Inferior parietal cortex (tissue), 1 donor: ENCODE measurements around the gene POLDIP3.

ENCODE experiments used
- DNase-seq: peaks from one replicate; pipeline ENCODE4 v3.0.0-alpha.2; 2016; ENCODE audit errors: extremely low spot score

POLDIP3 gene, protein sequence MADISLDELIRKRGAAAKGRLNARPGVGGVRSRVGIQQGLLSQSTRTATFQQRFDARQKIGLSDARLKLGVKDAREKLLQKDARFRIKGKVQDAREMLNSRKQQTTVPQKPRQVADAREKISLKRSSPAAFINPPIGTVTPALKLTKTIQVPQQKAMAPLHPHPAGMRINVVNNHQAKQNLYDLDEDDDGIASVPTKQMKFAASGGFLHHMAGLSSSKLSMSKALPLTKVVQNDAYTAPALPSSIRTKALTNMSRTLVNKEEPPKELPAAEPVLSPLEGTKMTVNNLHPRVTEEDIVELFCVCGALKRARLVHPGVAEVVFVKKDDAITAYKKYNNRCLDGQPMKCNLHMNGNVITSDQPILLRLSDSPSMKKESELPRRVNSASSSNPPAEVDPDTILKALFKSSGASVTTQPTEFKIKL

DNA sequence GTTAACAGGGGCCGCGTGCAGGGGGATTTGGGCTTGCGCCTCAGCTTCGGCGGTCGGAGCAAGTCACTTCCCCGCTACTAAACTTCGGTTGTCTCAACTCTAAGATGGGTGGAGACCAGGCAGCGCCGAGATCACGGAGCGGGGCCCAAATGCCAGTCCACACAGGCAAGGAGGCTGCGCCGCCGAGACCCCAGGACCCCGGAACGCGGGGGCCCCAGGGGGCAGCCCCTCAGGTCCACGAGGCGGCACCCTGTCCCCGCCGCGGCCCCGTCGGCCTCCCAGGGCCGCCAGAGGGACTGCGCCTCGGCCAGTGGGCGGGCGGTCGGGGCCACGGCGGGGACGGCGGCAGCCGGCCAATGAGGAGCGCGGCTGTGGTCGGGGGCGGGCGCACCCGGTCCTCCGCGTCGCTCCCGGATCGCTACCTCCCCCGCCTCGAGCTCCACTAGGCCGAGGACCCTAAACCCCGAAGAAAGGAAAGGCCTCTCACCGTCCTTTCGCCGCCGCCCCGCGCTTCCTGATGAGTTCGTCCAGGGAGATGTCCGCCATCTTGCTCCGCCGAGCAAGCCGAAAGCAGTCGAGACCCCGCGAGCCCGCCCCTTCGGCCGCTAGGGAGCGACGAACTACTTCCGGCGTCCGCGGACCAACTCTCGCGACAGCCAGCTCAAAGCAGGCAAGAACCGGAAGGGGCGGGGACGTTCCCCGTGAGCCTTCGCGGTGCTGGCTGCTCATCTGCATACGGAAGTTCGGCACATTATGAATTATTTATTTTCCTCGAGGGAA lies at the start of gene POLDIP3:
Gene POLDIP3, minus strand, starts transcription at position 572 of the 780 bp plus-strand sequence. Its CDS starts 26 bp downstream, at position 546.
- peak; percentile 97 for DNase-seq

DNA sequence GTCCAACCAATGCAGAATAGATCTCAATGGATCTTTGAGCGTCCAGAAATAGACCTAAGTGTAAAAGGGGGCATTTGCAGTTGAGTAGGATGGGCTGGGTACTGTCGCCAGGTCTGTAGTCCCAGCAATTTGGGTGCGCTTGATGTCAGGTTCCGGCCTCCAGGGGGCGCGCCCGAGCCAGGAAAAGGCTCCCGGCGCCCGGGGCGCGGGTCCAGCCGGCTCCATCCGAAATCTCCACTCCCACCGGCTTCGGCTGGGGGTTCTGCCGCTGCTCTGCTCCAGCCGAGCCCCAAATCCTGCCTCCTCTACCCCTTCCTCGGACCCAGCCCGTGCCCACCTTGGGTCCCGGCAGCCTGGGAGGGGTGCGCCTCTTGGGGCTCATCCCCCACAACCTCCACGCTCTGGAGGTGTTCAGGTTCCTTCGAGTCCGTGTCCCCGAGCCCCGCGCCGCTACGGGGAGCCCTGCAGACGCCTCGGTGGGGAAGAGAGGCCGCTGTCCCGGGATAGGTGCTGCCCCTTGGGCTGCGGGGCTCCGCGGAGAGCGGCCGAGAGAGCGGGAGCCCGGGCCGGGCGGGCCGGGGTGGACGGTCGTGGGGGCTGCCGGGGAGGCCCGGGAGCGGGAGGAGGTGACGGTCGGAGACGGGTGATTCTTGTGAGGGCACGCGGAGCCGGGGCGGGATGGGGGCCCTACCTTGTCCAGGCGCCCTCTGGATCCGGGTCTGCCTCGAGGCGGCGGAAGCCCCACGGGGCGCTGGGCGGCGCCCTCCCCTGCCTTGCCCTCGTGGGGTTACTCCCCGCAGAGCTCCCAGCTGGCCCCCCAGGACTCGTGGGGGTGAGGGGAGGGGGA lies 47.5 kb upstream of the POLDIP3 start:
- peak; percentile 80 for DNase-seq

DNA sequence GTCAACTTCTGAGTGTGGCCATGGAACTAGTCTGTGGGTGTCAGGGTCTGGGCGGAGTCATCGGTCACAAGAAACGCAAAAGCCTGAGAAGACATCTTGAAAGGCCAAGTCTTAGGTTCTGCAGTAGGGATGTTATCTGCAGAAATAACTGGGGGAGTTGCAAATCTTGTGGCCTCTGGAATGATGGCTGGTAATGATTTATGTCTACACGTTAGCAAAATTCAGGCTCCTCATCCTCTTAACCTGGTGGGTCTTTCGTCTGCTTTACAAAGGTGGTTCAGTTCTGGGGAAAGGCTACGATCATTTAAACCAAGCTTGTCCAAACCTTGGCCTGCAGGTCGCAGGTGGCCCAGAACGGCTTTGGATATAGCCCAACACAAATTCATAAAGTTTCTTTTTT lies 41.9 kb upstream of the POLDIP3 start:
- no peak for DNase-seq

DNA sequence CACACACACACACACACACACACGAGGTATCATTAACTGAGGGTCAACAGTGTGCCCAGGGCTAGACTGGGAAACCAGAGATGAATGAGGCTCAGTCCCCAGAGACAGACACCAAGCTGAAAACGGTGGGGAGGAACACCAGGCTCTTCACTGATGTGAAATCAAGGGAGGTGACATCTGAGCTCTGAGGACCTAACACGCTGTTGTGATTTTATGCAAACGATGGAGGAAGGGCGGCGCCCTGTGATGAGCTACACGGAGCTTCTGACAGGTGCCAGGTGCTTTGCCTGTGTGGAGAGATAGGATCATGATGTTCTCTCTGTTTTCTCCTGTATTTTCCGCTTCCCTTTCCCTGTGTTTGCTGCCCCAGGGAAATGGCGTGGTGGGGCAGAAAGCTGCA lies 41.0 kb upstream of the POLDIP3 start:
- DNase-seq, result no peak

DNA sequence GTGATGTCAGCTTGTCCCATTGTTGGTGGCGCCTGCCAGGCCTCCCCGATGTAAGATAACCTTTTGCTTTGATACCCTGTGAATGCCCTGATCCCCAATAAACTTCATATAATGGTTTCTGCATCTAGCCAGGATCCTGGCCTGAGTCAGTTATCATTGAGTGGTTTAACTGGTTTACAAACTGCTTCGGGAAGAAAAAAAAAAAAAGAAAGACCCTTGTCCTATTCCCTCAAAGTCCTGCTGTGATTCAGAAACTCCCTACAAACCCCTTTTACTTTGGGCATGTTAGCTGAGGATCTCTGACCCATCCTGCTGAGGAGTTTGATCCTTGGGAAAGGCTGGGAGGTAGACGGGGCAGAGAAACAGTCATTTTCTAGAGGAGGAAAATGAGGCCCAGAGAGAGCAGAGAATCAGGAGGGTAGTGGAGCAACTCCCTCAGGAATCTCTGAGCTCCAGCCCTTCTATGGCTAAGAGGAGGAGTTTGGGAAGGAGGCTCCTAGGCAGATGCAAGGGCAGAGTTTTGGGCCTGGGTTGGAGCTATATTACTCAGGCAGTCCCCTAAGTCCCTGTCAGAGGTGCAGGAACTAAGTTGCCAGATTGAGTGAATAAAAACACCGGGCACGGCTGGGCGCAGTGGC lies 39.9 kb upstream of the POLDIP3 start:
- no peak for DNase-seq

DNA sequence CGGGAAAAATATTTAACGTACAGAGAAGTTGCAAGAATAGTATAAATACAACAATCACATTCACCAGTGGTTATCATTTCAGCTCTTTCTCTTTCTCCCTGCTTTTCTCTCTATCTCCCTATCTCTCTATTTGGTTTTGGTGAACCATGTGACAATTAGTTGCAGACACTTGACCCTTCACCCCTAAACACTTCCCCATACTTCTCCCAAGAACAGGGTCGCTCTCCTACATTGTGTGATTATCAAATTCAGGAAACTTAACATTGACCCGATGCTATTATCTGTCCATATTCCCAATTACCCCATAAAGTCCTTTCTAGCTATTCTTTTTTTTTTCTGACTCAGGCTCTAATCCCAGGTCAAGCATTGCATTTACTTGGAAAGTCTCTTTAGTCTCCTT lies 39.3 kb upstream of the POLDIP3 start:
- no peak for DNase-seq

DNA sequence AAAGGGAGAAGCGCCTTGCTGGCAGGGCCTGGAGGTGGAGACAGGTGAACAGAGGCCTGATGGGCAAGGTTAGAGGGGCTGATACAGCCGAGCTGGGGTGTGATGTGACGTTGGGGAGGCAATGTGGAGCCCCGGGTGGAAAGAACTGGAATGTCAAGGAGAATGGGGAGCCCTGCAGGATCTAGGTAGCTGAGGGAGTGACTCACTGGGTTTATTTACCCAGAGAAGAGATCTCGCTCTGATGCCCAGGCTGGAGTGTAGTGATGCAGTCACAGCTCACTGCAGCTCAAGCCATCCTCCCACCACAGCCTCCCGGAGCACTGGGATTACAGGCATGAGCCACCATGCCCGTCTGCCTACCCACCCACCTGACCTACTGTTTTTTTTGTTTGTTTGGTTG lies 36.5 kb upstream of the POLDIP3 start:
- no peak for DNase-seq

DNA sequence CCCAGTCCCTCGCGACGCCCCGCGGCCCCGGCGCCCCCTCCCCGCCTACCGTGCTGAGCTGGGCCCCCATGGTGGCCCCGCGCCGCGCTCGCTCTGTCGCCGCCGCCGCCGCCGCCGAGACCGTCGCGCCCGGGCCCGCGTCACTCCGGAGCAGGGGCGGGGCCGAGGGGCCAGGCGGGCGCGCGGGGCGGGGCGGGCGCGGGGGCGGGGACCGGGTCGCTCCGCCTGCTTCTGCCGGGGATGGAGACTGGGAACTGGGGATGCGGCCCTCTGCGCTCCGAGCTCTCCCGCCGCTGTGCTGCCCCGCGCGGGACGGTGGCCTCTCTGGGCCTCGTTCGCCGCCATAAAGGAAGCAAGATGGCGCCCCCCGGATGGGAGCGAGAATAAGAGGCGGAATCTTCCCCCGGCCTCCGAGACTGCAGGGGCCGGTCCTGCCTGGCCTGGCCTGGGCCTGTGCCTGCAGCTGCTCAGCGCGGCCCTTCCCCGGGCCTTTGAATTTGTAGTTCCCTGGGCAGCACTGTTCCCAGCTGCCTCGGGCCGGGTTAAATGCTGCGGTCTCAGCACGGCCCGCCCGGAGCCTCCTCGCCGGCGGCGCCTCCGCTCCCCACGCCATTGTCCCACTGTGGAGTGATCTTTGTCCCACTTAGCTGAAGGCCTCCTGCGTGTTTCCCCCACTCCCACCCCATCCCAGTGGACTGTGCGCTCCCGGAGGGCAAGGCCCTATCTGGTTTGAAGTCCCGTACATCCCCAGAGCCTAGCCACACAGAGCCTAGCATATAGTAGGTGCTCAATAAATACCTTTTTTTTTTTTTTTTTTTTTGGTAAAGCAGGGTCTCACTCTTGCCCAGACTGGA lies 34.8 kb upstream of the POLDIP3 start, which contains the start of gene CYB5R3:
Gene CYB5R3, minus strand, starts transcription at position 147 of the 854 bp plus-strand sequence. Its CDS starts 77 bp downstream, at position 70.
- DNase-seq, result peak; percentile 55

DNA sequence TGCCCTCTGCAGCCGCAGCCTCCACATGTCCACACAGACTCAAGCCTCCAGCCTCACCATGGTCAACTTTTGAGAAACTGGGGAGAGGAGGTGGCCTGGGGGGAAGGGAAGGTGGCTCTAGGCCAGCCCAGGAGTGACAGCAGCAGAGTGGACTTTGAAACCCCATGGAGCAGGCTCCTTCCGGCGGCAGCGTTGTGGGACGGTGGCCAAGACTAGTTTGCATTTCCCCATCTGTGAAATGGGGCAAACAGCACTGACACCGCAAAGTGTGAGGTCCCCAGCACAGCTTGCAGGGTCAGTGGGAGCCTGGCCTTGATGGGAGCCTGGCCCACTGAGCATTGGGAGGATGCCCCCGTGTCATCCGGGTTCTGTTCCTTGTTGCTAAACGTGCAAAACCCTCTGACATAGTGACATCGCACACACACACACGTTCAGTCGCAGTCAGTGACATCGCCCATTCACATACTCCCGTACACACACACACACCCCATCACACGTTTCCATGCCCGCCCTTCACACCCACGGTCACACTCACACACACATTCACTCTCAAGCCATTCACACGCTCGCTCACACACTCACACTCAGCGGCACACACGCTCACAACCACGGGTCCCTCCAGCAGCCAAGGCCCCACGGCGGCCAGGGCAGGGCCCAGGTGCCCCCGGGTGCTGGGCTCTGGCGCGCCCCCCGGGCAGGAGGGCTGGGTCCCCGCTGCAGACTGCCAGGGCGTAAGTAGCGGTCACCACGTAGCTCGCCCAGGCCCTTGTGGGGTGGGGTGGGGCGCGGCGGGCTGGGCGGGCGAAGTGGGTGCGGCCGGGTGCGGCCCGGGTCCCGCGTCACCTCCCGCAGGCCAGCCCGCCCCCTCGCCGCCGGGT lies 33.9 kb upstream of the POLDIP3 start:
- DNase-seq, result no peak

DNA sequence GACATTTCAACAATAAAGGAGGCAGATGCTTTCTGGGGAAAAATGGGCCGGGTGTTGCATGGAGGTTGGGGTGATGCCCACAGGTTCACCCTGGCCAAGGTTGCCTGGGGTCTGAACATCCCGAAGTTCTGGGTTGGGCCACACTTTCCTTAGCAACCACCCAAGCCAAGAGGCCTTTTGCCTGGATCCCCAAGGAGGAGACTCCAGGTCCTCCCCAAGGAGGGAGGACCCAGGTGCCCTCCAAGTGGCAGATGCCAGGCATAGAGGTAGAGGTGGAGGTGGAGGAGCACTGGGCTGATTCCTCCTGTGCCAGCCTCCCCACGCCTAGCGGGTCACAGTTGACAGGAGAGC lies 33.3 kb upstream of the POLDIP3 start:
- DNase-seq, result no peak

DNA sequence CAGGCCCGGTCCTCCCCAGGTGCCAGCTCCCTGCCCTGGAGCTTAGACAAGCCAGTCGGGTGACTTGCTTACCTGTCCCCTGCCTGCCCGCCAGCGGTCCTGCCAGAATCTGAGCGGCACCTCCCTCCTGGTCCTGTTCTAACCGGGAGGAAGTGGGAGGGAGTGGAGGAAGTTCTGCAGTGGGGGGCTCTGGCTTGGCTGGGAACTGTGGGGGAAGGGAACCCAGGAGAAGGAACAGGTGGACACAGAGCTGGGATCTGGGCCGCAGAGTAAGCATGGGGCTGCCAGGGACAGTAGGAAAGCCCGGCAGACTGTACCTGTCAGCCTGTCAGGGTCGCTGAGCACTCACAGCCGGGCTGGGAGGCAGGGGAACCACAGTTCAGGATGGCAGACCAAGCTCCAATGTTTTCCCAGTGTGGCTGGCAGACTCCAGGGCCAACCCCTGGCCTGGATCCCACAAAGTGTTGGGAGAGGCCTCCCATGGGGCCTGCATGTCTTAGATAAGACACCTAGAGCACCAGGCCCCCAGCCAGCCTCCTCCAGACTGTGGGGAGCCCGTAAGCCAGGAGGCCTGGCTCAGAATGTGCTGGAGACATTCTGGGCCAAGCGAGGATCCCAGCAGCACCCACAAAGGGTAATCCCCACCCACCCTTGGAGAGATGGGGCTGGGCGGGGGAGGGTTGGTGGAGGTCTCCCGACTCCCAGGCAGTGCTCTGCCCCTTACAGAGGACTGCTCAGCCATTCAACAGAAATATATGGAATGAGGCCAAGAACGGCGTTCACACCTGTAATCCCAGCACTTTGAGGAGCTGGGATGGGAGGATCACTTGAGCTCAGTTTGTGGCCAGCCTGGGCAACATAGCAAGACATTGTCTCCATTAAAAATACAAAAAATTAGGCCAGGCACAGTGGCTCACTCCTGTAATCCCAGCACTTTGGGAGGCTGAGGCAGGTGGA lies 32.2 kb upstream of the POLDIP3 start:
- DNase-seq, result no peak

DNA sequence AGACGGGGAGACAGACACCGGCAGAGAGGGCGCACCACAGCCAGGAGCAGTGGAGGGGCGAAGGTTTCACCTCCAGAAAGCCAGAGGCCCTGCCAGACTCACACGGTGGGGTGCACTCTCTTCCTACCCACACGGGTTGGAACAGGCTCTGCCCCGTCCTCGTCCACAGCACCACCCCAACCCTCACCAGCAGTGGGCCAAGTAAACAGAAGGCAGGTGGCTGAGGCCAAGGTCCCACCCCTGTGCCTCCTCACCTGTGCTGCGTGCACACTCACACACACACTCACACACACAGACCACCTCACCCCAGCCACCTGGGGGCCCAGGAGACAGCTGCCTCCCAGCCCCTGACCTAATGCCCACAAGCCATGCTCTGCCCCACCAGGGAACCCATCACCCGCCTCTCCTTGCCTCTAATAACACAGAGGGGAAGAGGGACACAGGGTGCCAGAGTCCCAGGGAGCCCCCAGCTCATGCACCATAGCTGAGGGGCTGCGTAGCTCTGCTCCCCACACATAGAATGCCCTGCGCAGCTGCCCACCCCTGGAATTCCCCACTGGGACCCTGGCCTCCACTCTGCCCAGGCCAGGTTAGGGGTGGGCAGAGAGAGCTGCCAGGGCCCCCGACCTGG lies 31.4 kb upstream of the POLDIP3 start:
- no peak for DNase-seq

DNA sequence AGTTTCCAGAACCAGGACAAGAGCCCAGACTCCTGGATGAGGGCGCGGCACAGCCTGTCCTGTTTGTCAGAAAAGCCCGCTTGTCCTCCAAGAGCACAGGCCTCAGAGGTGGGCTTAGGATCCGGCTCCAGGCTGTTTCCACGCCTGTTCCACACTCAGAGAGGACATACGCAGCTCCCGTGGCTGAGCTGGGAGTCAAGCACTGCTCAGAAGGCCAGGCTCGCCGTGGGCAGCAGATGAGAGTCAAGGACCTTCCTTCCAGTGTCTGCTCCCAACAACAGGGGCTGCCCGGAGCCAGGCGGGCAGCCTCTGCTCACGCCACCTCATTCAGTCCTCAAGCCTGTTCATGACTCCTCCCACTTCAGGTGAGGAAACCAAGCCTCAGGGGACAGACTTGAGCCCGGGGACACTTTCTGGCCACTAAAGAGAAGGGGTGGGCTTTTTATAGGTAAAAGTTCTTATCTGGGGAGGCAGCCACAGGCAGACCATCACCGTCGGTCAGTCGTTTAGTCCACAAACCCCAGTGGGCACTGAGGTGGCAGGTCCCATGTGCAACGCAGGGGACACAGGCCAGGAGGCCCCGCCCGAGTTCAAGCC lies 30.8 kb upstream of the POLDIP3 start:
- no peak for DNase-seq

DNA sequence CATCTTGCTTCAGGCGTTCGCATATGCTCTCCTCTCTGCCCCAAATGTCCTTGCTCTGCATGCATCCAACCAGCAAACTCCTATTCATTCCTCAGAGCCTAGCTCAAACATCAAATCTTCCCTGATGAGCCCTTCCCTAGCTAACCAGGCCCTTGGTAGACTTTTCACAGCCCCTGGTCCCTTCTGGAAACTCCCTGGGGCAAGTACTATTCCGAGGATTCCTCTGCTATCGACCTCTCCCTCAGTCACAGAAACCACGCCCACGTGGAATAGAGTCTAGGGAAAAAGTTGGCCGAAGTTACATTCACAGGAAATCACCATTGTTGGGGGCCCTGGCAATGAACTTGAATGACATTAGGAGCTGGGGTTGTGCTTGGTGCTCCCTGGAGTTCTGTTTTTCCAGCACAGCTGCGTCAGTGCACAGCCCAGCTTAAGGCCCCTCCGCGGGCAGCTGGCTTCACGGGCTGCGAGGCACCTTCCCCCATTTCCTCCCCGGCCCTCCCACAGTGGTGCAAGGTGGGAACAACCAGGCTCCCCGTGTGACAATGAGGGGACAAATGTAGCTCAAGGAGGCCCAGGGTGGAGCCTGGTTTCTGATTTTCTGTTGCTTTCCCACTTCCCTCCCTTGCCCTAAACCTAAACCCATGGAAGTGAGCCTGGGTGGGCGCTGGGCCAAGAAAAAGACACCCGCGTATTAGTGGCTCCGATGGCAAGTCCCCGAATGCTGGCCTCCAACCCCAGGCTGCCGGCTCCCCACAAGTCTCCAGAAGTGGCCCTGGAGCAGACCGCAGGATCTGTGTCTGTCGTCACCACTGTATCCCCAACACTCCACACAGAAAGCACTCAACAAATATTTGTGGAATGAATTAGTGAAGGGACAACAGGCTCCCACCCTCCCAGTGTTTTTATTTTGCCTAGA lies 30.0 kb upstream of the POLDIP3 start:
- no peak for DNase-seq

DNA sequence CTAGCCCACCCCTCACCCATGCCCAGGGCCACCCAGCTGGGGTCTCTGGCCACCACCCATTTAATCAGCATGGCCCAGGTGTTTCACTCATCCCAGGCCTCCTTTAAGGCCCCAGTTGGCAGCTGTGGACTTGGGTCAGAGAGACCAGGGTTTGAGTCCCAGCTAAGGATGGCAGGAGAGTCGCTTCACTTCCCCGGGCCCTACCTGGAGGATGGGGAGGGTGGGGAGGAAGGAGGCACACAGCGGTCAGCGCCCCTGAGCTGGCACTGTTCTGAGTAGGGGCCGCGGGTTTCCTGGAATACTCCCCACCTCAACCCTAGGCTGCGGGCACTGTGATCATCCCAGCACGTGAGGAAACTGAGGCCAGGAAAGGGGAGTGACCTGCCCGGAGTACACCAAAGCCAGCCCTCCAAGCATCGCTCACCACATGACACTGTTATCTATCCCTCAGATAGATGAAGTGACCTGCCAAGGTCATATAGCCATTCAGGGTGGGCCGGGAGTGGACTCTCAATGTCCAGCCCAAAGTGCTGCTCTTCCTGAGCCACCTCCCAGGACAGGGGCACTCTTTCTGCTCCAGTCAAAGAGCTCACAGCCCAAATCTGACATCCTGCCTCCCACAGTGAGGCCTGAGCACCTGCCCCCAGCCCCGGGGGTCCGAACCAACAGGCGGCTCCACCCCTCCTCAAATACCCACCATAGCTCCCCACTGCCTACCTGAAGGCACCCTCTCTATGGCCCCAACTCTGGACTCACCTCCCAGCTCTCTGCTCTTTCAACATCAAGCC lies 29.1 kb upstream of the POLDIP3 start:
- no peak for DNase-seq
